Measurements from ENCODE around the gene TBCD. TPM values are rescaled to one million over a fixed set of nuclear protein-coding genes. Genes with fewer than 3 reads are reported as not detected.
A peak's percentile ranks its signal among the peaks of the same experiment; 100 is the strongest.

TBCD gene
- total RNA-seq, 1 donor = 22.5 TPM

GRCh38 chr17:82815790-82816305 is 64.0 kb downstream of the TBCD start:
- peak; percentile 19 for DNase-seq (ENCODE audit: low read depth)
- no peak overlapping the region for H3K4me3 ChIP-seq (ENCODE audit: low read depth, low read length)
- no peak for TF ChIP-seq CTCF (IDR thresholded peaks at IDR 0.05; ENCODE audit: insufficient read depth, low read depth, low read length)

GRCh38 chr17:82816358-82816757 is 64.5 kb downstream of the TBCD start:
- no peak overlapping the region for H3K4me3 ChIP-seq (ENCODE audit: low read depth, low read length)
- no peak for TF ChIP-seq CTCF (IDR thresholded peaks at IDR 0.05; ENCODE audit: insufficient read depth, low read depth, low read length)
- DNase-seq (ENCODE audit: low read depth) = peak; percentile 22

GRCh38 chr17:82817947-82818346 is 66.1 kb downstream of the TBCD start:
- no peak for TF ChIP-seq CTCF (IDR thresholded peaks at IDR 0.05; ENCODE audit: insufficient read depth, low read depth, low read length)
- no peak overlapping the region for H3K4me3 ChIP-seq (ENCODE audit: low read depth, low read length)
- no peak for DNase-seq (ENCODE audit: low read depth)

DNA sequence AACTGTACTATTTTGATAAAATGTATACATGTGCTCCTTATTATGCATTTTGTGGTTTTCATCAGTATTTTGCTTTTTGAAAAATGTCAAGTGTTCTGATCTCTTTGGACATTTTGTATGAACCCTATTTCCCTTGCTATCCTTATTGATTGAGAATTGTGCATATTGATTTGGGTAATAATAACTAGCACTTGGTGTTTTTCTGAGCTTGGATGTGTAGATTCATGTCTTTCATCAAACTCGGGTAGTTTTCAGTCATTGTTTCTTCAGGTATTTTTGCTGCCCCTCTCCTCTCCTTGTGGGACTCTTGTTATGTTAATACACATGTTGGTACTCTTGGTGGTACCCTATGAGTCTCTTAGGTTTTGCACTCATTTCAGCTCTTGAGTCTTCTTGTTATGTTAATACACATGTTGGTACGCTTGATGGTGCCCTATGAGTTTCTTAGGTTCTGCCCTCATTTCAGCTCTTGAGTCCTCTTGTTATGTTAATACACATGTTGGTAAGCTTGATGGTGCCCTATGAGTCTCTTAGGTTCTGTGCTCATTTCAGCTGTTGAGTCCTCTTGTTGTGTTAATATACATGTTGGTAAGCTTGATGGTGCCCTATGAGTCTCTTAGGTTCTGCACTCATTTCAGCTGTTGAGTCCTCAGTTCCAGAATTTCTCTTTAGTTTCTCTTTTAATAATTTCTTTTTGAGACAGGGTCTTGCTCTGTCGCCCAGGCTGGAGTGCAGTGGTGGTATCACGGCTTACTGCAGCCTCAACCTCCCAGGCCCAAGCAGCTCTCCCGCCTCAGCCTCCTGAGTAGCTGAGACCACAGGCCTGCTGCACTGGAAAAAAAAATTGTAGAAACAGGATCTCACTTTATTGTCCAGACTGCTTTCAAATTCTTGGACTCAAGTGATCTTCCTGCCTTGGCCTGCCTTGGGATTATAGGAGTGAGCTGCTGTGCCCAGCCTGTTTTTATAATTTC is 68.7 kb downstream of the TBCD start:
- no peak for TF ChIP-seq CTCF (IDR thresholded peaks at IDR 0.05; ENCODE audit: insufficient read depth, low read depth, low read length)
- DNase-seq (ENCODE audit: low read depth) = no peak
- no peak overlapping the region for H3K4me3 ChIP-seq (ENCODE audit: low read depth, low read length)

- DNase-seq (ENCODE audit: low read depth) = no peak
- TF ChIP-seq CTCF (IDR thresholded peaks at IDR 0.05; ENCODE audit: insufficient read depth, low read depth, low read length) = no peak
- H3K4me3 ChIP-seq (ENCODE audit: low read depth, low read length) = no peak overlapping the region
Observed at GRCh38 chr17:82821554-82821953, 69.7 kb downstream of the TBCD start.

GRCh38 chr17:82822281-82822680 is 70.4 kb downstream of the TBCD start:
- TF ChIP-seq CTCF (IDR thresholded peaks at IDR 0.05; ENCODE audit: insufficient read depth, low read depth, low read length) = no peak
- DNase-seq (ENCODE audit: low read depth) = no peak
- no peak overlapping the region for H3K4me3 ChIP-seq (ENCODE audit: low read depth, low read length)
